NCI-H2081 treated with DMSO at 0.1 percent for 48 hours (cell line): Measurements from ENCODE around the gene EHD2.
"Not testable (repeated sequence)": the region's sequence is repeated elsewhere in the genome, so short reads cannot be mapped to it uniquely, and the experiment has no call there.

ENCODE experiments used
- DNase-seq: peaks from one replicate; lab custom pipeline; 2025; lab: John Stamatoyannopoulos, UW

EHD2 gene

GRCh38 chr19:47713046-47714021, at the start of gene EHD2:
EHD2 (plus strand) TSS chr19:47713422; CDS start chr19:47716613, 3,191 bp downstream.
- no peak for DNase-seq

- DNase-seq: no peak
Measured at GRCh38 chr19:47663435-47663910, 49.7 kb upstream of the EHD2 start.

- no peak for DNase-seq
Measured at GRCh38 chr19:47663911-47664771, 49.1 kb upstream of the EHD2 start.

GRCh38 chr19:47668556-47668955, 44.7 kb upstream of the EHD2 start:
- not testable (repeated sequence) for DNase-seq

- DNase-seq: no peak
Measured at GRCh38 chr19:47670736-47671135, 42.5 kb upstream of the EHD2 start.

GRCh38 chr19:47671499-47671898, 41.7 kb upstream of the EHD2 start:
- DNase-seq: no peak

- DNase-seq: no peak
Measured at GRCh38 chr19:47673426-47673825, 39.8 kb upstream of the EHD2 start.

- no peak for DNase-seq
Measured at GRCh38 chr19:47674548-47674947, 38.7 kb upstream of the EHD2 start.

- no peak for DNase-seq
Measured at GRCh38 chr19:47675271-47675670, 38.0 kb upstream of the EHD2 start.

GRCh38 chr19:47675859-47676258, 37.4 kb upstream of the EHD2 start:
- DNase-seq: no peak

GRCh38 chr19:47676811-47677210, 36.4 kb upstream of the EHD2 start:
- no peak for DNase-seq

- no peak for DNase-seq
Measured at GRCh38 chr19:47679251-47679900, 33.8 kb upstream of the EHD2 start.

- no peak for DNase-seq
Measured at GRCh38 chr19:47679922-47680857, 33.0 kb upstream of the EHD2 start.

- no peak for DNase-seq
Measured at GRCh38 chr19:47680858-47681332, 32.3 kb upstream of the EHD2 start.

- no peak for DNase-seq
Measured at GRCh38 chr19:47681388-47681787, 31.8 kb upstream of the EHD2 start.

- DNase-seq: no peak
Measured at GRCh38 chr19:47681936-47682335, 31.3 kb upstream of the EHD2 start.

GRCh38 chr19:47682939-47683338, 30.3 kb upstream of the EHD2 start:
- DNase-seq: no peak

GRCh38 chr19:47686679-47687450, 26.4 kb upstream of the EHD2 start:
- no peak for DNase-seq

GRCh38 chr19:47687906-47688305, 25.3 kb upstream of the EHD2 start:
- DNase-seq: no peak

GRCh38 chr19:47691090-47691489, 22.1 kb upstream of the EHD2 start:
- no peak for DNase-seq
